Bronchial epithelial cell (primary cell): Measurements from ENCODE around the gene GTPBP1. TPM values are rescaled to one million over a fixed set of nuclear protein-coding genes. Genes with fewer than 3 reads are reported as not detected.

Experiments used
- DNase-seq: peaks from one replicate; pipeline ENCODE4 v3.0.0-alpha.2; 2010; ENCODE audit warnings: low read depth
- FAIRE-seq: peaks from 2 replicates; lab custom pipeline; 2011; peaks lifted over from hg19 to GRCh38; lab: Jason Lieb, UNC
- H3K27me3 ChIP-seq: 2 replicates; pipeline ENCODE4 v1.5.1; 2011; ENCODE audit warnings: low read length; ENCODE audit not compliant: control insufficient read depth, insufficient read depth
- H3K36me3 ChIP-seq: 2 replicates; pipeline ENCODE4 v1.5.1; 2011; ENCODE audit warnings: low read length; ENCODE audit not compliant: control insufficient read depth, insufficient read depth
- H3K4me3 ChIP-seq: 2 replicates; pipeline ENCODE4 v1.5.1; 2011; ENCODE audit warnings: mild to moderate bottlenecking, low read depth, low read length, control low read depth
- CTCF ChIP-seq: IDR thresholded peaks from 2 replicates; pipeline ENCODE4 v1.5.1; 2011; ENCODE audit warnings: mild to moderate bottlenecking, moderate library complexity, low read length, control low read depth, inconsistent platforms; ENCODE audit not compliant: insufficient read depth, severe bottlenecking
- total RNA-seq: library from RNA; depleted of rRNA; stranded (reverse); fragments of >200 nt; gene quantifications from 2 replicates; pipeline ENCODE4 v1.2.1, GENCODE V29; 2014

Gene GTPBP1
- total RNA-seq, 1 donor from 2014 or later, result 28.7 TPM

- peaks cover 55% of the 10 kb centered on the region for H3K36me3 ChIP-seq
- DNase-seq (no peak), FAIRE-seq (no peak)
- TF ChIP-seq CTCF, result no peak
- H3K4me3 ChIP-seq, result no peak overlapping the region
- no peaks in the 10 kb centered on the region for H3K27me3 ChIP-seq
Measured at GRCh38 chr22:38724176-38724575, 18.4 kb downstream of the GTPBP1 start.

- no peaks in the 10 kb centered on the region for H3K27me3 ChIP-seq
- peak; percentile 38 for DNase-seq
- no peak for FAIRE-seq
- TF ChIP-seq CTCF, result peak; percentile 53
- peaks cover 61% of the 10 kb centered on the region for H3K36me3 ChIP-seq
- H3K4me3 ChIP-seq, result no peak overlapping the region
Measured at GRCh38 chr22:38724926-38725571, 19.3 kb downstream of the GTPBP1 start.

- H3K36me3 ChIP-seq, result peaks cover 63% of the 10 kb centered on the region
- no peak for FAIRE-seq
- TF ChIP-seq CTCF, result no peak
- H3K27me3 ChIP-seq, result no peaks in the 10 kb centered on the region
- H3K4me3 ChIP-seq, result no peak overlapping the region
- no peak for DNase-seq
Measured at GRCh38 chr22:38725900-38726655, 20.3 kb downstream of the GTPBP1 start.

- Histone ChIP-seq H3K27me3 (no peaks in the 10 kb centered on the region), H3K36me3 (peaks cover 59% of the 10 kb centered on the region), H3K4me3 (no peak overlapping the region)
- no peak for FAIRE-seq
- no peak for TF ChIP-seq CTCF
- DNase-seq, result no peak
Measured at GRCh38 chr22:38727123-38727522, 21.4 kb downstream of the GTPBP1 start.

- Histone ChIP-seq H3K36me3 (peaks cover 56% of the 10 kb centered on the region), H3K27me3 (no peaks in the 10 kb centered on the region), H3K4me3 (no peak overlapping the region)
- DNase-seq, result no peak
- no peak for TF ChIP-seq CTCF
- no peak for FAIRE-seq
Measured at GRCh38 chr22:38727530-38728451, 22.0 kb downstream of the GTPBP1 start.
